GM21526 (cell line): ENCODE data around the gene VAV2.
"Not testable (repeated sequence)": the region's sequence is repeated elsewhere in the genome, so short reads cannot be mapped to it uniquely, and the experiment has no call there.

Source experiments
- ATAC-seq: cut with Tn5 transposase; IDR thresholded peaks from one replicate; pipeline ENCODE4 v1.9.1; 2021; ENCODE audit warnings: moderate library complexity; ENCODE audit not compliant: unreplicated experiment, low FRiP score

The VAV2 gene

DNA sequence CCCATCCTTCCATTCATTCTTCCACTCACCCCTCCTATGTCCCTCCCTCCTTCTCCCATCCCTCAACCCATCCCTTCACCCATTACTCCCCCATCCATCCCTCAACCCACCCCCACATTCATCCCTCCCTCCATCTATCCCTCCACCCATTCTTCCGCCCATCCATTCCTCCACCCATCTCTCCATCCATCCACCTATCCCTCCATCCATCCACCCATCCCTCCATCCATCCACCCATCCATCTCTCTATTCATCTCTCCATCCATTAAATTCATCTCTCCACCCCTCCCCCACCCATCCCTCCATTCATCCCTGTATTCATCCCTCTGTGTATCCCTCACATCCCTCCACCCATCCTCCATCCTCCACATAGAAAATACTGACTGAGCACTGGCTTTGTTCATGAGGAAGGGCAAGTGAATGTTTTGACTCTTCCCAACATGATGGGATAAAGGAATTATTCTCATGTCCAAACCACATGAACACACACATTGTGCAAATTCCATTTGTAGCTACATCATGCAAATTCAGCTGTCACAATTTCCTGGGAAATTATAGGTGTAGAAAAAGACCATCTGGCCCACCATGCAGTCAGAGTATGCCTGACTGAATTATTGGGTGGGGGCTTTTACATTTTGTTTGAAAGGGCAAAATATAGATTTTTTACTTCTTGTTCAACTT is 6.9 kb upstream of the VAV2 start:
- no peak for ATAC-seq

DNA sequence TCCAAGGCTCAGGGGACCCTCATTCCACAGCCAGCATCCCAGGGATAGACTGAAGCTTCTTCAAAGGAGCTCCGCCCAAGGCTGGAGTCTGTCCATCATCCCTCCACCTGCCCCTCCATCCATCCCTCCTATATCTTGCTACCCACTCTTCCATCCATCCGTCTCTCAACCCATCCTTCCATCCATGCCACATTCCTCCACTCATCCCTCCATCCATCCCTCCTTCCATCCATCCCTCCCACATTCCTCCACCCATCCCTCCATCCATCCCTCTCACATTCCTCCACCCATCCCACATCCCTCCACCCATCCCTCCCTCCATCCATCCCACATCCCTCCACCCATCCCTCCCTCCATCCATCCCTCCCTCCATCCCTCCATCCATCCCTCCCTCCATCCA is 5.5 kb upstream of the VAV2 start:
- ATAC-seq = no peak

DNA sequence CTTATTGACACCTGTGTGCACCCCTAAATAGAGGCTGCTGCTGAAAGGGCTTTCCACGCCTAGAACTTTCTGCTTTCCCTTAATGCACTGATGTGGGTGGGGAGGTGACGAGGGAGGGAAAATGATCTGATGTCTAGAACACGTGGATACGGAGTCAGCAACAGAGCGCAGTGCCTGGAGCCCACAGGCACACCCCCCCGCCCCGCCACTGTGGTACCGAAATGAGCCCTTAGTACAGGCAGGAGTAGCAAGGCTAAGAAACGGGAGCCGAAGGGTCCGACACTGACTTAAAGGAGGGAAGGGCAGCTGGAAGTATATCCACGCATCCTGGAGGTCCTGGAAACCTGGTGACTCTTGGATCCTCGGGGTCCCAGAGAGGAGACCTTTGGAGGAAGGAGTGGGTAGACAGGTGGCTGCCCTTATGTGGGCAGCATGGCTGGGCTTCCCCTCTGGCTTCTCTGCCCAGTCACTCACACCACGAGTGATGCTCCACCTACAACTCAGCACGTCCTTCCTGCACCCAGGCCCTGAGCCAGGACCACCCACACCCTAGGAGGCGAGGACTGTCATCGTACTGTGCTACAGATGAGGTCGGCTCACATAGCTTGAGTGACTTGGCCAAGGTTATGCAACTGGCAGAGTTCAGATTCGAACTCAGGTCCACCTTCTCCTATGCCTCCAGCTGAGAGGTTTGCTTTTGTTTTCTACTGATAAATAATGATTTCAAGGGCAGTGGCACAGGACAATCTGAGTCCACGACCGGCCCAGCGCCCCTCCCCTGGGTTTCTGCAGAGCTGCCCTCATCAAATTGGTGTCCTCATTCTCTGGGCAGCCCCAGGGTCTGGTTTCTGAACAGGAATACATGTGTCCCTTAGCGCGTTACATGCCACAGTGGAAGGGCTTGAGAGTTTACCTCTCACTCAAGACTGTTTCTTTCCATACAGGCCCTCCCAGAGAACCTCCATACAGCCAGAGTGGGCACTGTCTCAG is 4.7 kb upstream of the VAV2 start:
- ATAC-seq = no peak

DNA sequence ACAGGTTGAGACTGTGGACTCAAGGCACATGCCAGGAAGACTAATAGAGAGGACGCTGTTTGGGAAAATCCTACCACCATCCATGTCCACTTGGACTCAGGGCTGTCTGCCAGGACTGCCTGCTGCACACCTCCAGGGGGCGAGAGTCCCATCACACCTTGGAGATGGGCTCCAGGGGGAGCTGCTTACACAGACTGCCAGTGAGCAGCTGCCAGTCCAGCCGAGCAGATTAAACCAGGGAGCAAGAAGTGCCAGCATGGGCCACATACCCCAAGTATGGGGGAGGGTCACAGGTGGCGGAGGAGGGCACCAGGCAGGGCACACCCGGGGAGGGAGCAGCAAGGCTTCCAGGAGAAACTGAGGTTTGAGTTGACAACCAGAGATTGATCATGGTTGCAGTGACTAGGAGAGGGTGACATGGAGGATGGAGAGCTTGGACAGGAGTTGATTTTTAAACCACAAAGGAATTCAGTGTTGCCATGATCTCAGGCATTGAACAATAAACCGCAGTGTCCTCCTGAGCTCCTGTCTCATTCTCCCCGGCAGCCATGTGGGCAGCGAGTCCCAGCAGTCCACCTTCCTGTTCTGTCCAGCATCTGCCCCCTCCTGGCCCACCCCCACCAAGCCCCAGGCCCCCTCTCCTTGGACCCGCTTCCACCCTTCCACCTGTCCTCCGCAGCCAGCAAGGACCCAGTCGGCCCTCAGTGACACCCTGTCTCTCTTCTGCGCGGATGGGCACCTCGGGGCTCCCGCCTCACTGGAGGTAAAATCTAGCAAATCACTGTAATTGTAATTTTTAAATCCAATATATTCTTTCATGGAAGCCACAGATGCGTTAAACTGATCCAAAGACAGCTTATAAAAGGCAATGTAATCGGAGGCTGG is 3.1 kb upstream of the VAV2 start:
- no peak for ATAC-seq

DNA sequence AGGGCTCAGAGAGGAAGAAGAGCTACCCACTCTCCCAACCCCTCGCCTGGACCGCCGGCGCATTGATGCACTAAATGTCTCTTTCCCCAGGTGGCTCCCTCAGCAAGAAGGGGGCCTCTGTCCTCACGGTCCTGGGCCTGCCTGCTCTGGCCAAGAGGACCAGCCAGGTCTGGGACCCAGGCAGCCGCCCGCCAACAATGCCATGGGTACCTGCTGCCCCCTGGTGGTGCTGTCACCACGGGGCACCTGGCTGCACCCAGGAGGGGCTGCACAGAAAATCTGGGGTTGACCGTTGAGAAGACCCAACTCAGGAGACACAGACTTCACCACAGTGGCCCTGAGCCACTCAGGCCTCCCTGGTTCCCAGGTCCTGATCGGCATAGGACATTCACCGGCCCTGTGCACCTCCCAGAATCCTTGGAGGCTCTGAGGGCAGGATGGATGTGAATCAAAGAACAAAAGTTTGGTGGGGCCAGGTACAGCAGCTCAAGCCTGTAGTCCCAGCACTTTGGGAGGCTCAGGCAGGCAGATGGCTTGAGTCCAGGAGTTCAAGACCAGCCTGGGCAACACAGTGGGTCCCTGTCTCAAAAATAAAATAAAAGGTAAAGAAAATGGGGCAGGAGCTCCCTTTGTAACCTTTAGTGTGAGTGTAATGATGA is 2.4 kb upstream of the VAV2 start:
- ATAC-seq = no peak

DNA sequence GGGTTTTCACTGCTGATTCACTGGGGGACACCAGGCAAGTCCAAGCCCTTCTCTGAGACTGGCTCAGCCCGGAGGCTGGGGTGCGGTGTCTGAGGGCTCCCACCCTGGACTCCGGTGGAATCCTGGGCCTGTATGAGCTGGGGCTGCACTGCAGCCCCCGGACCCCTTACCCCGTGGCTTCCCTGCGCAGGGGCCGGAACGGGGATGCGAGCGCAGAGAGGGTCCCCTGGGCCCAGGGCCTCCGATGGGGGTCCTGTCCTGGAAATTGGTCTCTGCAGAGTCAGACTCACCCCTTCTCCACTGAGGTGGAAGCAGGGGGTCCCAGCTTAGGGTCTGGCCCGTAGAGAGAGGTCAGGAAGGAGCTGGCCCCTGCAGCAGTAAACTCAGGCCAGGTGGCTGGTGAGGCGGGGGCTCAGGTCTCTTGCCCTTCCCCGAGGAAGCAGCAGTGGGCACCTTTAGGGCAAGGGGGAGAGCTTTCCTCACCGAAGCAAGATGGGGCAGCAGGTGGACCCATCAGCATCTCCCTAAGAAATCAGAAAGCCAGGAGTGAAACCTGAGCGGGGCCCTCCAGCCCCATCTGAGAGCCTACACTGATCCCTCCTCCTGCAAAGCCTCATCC is 1.6 kb upstream of the VAV2 start:
- ATAC-seq = no peak

DNA sequence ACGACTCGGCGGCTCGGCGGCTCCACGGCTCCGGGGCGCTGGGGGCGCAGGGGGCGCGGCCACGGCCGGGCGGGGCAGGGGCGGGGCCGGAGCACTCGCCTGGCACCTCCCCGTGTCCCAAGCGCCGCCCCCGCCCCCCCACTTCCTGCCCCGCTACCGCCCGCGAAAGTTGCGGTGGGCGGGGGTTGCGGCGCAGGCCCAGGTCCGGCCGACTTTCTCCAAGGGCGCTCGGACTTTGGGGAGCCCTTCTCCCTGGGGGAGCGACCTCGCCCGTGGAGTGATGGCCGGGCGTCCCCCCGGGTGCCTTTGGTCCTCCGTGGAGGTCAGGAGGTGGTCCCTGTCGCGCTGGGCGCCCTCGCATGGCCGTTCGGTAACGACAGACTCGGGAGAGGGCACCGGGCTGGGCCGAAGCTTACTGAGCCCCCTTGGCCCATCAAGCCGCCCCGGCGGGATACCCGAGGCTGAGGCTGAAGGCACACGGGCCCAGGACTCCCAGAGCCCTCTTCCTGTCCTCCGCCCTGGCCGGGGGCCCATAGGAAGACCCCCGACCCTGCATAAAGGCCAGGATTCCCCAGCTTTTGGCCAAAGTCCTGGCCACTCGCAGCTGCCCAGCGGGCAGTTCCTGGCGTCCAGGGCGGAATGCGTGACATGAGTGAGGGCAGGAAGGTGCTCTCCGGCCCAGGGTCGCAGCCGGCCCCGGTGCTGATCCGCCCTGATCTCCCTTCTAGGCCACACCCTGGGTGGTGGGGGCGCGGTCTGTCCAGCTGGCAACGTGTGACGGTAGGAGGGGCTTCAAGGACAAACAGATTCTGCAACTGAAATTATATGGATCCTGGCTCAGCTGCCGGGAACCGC is 883 bp upstream of the VAV2 start:
- peak; percentile 30 for ATAC-seq

DNA sequence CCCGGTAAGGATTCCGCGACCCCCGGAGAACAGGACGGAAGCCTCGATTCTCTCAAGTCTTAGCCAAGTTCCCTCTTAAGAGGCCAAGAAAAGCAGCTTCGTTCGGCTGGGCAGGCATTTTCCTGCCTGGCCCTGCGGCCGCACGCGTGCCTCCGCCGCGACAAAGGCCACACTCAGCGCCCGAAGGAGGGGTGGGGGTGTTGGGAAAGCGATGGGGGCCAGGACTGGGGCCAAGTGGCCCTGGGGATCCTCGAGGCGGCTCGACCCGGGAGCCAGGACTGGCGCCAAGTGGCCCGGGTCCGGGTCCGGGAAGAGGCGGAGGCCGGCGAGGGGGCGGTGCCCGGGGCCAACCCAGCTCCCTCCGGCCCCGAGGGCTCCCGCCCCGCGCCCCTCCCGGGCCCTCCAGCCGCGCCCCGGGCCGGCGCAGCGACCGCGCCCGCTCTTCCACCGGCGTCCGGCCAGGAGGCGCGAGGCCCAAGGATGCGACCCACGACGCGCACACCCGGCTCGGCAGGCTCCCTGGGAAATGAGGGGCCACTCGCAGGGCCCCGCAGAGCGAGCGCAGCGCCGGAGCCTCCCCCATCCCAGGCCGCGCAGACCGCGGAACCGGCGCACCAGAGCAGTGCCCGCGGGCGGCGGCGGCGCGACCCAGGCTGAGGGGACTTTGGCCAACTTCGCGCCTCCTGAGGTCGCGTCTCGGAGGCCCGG is 756 bp downstream of the VAV2 start:
- ATAC-seq = no peak

DNA sequence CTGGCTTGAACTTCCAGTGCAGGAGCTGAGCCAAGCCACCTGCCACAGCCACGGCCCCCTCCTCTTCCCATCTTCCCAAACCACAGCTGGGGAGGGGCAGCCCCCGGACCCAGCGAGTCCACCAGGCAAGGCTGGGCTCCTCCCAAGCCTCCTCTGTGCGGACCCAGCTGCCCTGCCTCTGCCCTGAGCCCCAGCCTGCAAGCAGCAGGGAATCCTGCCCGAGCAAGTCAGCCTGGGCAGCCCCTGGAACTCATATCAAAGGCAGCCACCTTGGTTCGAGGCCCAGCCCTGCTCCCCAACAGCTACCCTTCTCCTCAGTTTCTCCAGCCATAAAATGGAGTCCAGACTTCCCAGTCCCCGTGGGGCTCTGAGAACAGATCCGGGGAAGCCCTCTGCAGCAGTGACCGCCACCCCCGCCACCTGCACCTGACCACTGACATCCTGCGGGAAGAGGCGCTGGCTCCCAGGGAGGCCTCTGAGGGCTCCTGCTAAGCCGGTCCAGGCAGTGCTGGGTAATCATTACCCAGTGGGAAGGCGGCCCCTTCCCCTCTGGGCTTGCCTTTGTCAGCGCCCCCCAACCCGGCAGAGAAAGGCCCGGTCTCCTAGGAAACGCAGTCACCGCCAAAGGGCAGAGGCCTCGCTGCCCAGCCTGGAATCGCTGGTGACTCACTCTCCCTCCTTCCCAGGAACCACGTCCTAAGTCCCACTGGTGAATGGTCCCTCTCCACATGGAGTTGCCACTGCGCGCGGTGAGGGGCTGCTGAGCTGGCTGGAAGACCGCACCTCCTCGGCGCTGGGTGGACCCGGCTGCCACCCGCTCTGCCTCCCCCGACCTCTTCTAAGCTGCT is 1.5 kb downstream of the VAV2 start:
- ATAC-seq = no peak

DNA sequence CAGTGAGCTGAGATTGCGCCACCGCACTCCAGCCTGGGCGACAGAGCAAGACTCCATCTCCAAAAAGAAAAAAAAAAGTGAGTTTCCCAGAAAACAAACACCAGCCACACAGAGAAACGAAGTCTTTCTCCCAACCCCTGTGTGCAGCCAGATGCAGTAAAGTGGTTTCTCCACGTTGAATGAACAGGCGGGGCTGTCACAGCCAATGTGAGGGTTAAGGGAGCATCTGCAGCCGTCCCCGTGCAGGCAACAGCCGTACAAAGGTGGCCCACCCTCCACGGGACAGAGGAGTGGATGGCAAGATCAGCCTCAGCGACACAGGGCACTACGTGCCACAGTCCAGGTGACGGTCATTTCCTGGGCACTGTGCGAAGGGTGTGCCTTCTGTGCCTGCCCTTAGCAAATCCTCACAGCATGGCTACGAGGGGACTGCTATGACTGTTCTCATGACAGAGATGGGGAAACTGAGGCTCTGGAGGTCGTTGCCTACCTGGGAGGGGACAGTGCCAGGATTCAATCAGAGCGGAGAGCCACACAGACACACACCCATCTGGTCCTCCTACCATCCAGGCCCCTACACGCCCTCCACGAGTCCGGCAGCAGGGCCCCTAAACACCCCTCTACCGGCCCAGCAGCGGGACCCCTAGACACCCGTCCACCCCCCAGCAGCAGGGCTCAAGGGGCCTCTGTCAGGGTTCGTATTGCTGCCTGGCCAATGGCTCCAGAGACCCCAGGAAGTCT is 2.3 kb downstream of the VAV2 start:
- ATAC-seq = no peak

DNA sequence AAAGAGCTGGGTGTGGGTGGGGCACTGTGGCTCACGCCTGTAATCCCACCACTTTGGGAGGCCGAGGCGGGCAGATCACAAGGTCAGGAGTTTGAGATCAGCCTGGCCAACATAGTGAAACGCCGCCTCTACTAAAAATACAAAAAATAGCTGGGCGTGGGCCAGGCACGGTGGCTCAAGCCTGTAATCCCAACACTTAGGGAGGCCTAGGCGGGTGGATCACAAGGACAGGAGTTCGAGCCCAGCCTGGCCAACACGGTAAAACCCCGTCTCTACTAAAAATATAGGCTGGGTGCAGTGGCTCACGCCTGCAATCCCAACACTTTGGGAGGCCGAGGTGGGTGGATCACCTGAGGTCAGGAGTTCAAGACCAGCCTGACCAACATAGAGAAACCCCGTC is 3.4 kb downstream of the VAV2 start:
- ATAC-seq = not testable (repeated sequence)

DNA sequence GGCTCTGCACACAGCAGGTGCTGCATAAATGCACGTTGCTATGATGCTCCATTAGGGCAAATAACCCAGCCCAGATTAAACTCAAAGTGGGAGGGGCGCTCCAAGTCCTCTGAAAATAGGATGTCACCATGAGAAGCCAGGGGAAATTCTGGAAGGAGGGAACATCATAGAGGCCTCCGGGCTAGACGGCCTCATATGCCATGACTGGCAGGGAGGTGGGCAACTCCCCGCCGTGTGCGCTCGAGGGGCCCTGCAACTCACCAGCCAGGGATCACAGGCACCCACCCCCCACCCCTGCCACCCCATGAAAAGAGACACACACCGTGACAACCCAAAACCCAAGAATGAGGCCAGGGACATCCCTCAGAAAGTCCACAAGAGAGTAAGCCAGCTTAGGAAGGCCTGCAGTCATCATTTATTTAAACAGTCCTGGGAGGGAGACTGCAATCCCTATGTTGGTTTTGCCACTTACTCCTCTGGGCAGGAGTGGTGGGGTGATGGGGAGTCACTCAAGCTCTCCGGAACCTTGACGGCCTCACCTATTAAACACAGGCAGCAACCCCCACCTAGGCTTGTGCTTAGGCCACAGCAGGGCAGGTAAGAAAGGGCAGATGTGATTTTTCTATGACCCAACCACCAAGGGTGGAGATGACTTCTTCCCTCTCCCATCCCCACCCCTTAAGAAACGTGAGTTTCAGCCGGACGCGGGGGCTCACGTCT is 4.0 kb downstream of the VAV2 start:
- ATAC-seq = no peak

DNA sequence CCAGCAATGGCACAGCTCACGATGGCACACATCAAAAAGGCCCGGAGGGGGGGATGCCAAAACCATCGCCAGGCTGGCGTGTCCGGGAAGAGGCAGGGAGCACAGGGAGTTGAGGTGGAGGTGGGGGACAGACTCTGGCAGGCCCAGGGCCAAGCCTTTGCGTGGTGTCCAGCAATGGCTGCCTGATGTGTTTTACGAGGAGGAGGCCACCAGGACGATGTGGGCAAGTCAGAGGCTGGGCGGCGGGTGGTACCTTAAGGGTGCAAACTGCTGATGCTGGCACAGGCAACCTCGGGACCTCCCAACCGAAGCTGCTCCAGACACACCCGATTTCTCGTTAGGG is 4.7 kb downstream of the VAV2 start:
- ATAC-seq = no peak

DNA sequence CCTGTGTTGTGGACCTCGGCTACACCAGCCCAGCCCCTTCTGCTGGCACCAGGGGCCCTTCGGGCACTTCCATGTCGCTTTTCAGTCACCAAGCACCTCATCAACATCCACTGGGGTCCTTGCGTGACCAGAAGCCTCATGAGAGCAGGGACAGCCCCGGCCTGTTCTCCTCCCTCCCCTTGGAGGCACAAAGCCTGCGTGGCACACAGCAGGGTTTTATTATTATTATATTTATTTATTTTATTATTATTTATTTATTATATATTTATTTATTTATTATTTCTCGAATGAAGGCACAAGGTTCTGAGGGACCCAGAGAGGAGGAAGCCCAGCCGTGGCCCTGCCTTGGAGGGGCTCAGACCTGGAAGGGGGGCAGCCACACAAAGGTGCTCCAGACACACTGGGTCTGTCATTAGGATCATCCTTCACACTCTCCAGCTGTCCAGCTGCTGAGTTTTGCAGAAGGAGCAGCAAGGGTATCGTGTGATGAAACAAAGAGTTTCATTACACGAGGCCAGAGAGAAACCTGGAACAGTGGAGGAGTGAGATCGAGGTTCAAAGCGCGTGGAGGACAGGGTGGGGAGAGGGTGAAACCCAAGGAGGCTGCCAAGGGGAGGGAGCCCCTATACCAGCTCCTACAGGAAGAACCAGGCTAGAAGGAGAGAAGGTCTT is 5.2 kb downstream of the VAV2 start:
- ATAC-seq = no peak

DNA sequence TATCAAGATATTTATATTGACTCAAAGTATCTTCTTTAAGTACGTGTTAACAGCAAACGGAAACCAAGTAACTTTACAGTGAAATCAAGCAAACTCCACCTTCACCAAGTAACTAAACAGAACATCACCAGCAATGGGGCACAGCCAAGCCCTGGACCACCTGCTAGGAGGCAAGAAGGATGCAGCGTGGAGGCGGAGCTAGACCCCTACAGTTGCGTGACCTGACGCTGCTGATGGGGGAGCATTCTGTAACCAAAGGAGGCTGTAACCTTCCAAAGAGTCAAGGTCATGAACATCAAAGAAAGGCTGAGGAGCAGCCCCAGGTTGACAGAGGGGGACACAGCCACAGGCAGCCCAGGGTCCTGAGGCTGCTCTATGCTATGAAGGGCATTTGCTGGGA is 6.1 kb downstream of the VAV2 start:
- ATAC-seq = no peak
